H9 (cell line): Measurements from ENCODE around the gene RNASE7. TPM values are rescaled to one million over a fixed set of nuclear protein-coding genes. Genes with fewer than 3 reads are reported as not detected.

Experiments used
- DNase-seq: peaks from one replicate; pipeline ENCODE4 v3.0.0-alpha.2; 2017
- H2AFZ ChIP-seq: one replicate; pipeline ENCODE4 v1.6.1; 2013; ENCODE audit warnings: mild to moderate bottlenecking, low read length, control low read depth, moderate library complexity
- H2AK5ac ChIP-seq: 2 replicates; pipeline ENCODE4 v1.6.1; 2013; ENCODE audit warnings: low read length, control low read depth, mixed read lengths; ENCODE audit not compliant: insufficient read length
- H2BK120ac ChIP-seq: one replicate; pipeline ENCODE4 v1.6.1; 2013; ENCODE audit warnings: low read depth, mild to moderate bottlenecking, low read length, control low read depth, inconsistent platforms; ENCODE audit not compliant: poor library complexity, severe bottlenecking
- H2BK12ac ChIP-seq: 2 replicates; pipeline ENCODE4 v1.6.1; 2013; ENCODE audit warnings: low read length, control low read depth, mixed read lengths, low read depth; ENCODE audit not compliant: insufficient read length
- H2BK15ac ChIP-seq: 2 replicates; pipeline ENCODE4 v1.6.1; 2013; ENCODE audit warnings: low read depth, low read length, control low read depth
- H2BK20ac ChIP-seq: one replicate; pipeline ENCODE4 v1.6.1; 2013; ENCODE audit warnings: low read depth, mild to moderate bottlenecking, low read length, control low read depth, inconsistent platforms; ENCODE audit not compliant: poor library complexity, severe bottlenecking
- H2BK5ac ChIP-seq: 2 replicates; pipeline ENCODE4 v1.6.1; 2013; ENCODE audit warnings: low read length, control low read depth, mixed read lengths; ENCODE audit not compliant: insufficient read length
- H3K14ac ChIP-seq: 2 replicates; pipeline ENCODE4 v1.6.1; 2013; ENCODE audit warnings: low read length, control low read depth; ENCODE audit not compliant: insufficient read depth
- H3K18ac ChIP-seq: 2 replicates; pipeline ENCODE4 v1.6.1; 2013; ENCODE audit warnings: low read depth, mild to moderate bottlenecking, mixed read lengths, low read length, control low read depth; ENCODE audit not compliant: insufficient read length
- H3K23ac ChIP-seq: 2 replicates; pipeline ENCODE4 v1.6.1; 2013; ENCODE audit warnings: low read length, control low read depth, mixed read lengths, low read depth; ENCODE audit not compliant: insufficient read length
- H3K23me2 ChIP-seq: 2 replicates; pipeline ENCODE4 v1.6.1; 2013; ENCODE audit warnings: low read depth, mild to moderate bottlenecking, mixed read lengths, low read length, control low read depth; ENCODE audit not compliant: insufficient read length, poor library complexity, severe bottlenecking
- H3K27ac ChIP-seq: 2 replicates; pipeline ENCODE4 v1.5.1; 2013; ENCODE audit warnings: low read length, control low read depth, mixed read lengths, low read depth; ENCODE audit not compliant: insufficient read length
- H3K27me3 ChIP-seq: 2 replicates; pipeline ENCODE4 v1.6.1; 2013; ENCODE audit warnings: low read length, control low read depth, inconsistent platforms; ENCODE audit not compliant: insufficient read depth
- H3K4ac ChIP-seq: 2 replicates; pipeline ENCODE4 v1.6.1; 2013; ENCODE audit warnings: low read depth, mild to moderate bottlenecking, control low read depth, inconsistent platforms, low read length, moderate library complexity
- H3K4me1 ChIP-seq: 2 replicates; pipeline ENCODE4 v1.6.1; 2013; ENCODE audit warnings: low read length, control low read depth, inconsistent platforms; ENCODE audit not compliant: insufficient read depth
- H3K4me2 ChIP-seq: 2 replicates; pipeline ENCODE4 v1.6.1; 2013; ENCODE audit warnings: low read length, control low read depth, mixed read lengths; ENCODE audit not compliant: insufficient read length, insufficient read depth
- H3K56ac ChIP-seq: 2 replicates; pipeline ENCODE4 v1.6.1; 2013; ENCODE audit warnings: low read depth, mild to moderate bottlenecking, mixed read lengths, low read length, control low read depth; ENCODE audit not compliant: insufficient read length
- H3K79me1 ChIP-seq: 2 replicates; pipeline ENCODE4 v1.6.1; 2013; ENCODE audit warnings: low read depth, mild to moderate bottlenecking, moderate library complexity, low read length, control low read depth, inconsistent platforms; ENCODE audit not compliant: insufficient read depth, poor library complexity, severe bottlenecking
- H3K79me2 ChIP-seq: 2 replicates; pipeline ENCODE4 v1.6.1; 2013; ENCODE audit warnings: low read length, control low read depth, inconsistent platforms; ENCODE audit not compliant: insufficient read depth
- H3K9ac ChIP-seq: 2 replicates; pipeline ENCODE4 v1.6.1; 2013; ENCODE audit warnings: low read length, control low read depth, mixed read lengths; ENCODE audit not compliant: insufficient read length; ENCODE audit errors: extremely low read depth
- H3K9me3 ChIP-seq: one replicate; pipeline ENCODE4 v1.6.1; 2013; ENCODE audit warnings: low read depth, low read length, inconsistent platforms; ENCODE audit not compliant: control insufficient read depth
- H3T11ph ChIP-seq: one replicate; pipeline ENCODE4 v1.6.1; 2013; ENCODE audit warnings: mild to moderate bottlenecking, low read length, control low read depth, inconsistent platforms
- H4K20me1 ChIP-seq: one replicate; pipeline ENCODE4 v1.6.1; 2013; ENCODE audit not compliant: control insufficient read depth, insufficient read length, insufficient read depth
- H4K5ac ChIP-seq: 2 replicates; pipeline ENCODE4 v1.6.1; 2013; ENCODE audit warnings: low read depth, mild to moderate bottlenecking, mixed read lengths, low read length, control low read depth; ENCODE audit not compliant: insufficient read length
- H4K8ac ChIP-seq: replicated peaks from 2 replicates; pipeline ENCODE4 v1.6.1; 2013; ENCODE audit warnings: low read length, control low read depth, mixed read lengths, low read depth; ENCODE audit not compliant: insufficient read length
- H4K91ac ChIP-seq: 2 replicates; pipeline ENCODE4 v1.6.1; 2013; ENCODE audit warnings: low read depth, mild to moderate bottlenecking, moderate library complexity, mixed read lengths, low read length, control low read depth; ENCODE audit not compliant: insufficient read length
- H3K27ac Mint-ChIP-seq, 3 experiments: 2 replicates in 2 of 3; 3 replicates in 1 of 3; pipeline ENCODE4 v1.8.0; 2020 to 2021; ENCODE audit warnings: mixed read lengths in 3 of 3, mild to moderate bottlenecking in 1 of 3, moderate library complexity in 1 of 3
- H3K27me3 Mint-ChIP-seq: 2 replicates; pipeline ENCODE4 v1.8.0; 2021; ENCODE audit warnings: low read depth, mild to moderate bottlenecking, moderate library complexity, mixed read lengths
- H3K36me3 Mint-ChIP-seq, 3 experiments: 2 replicates in 2 of 3; 3 replicates in 1 of 3; pipeline ENCODE4 v1.8.0; 2020 to 2021; ENCODE audit warnings: low read depth in 3 of 3, mixed read lengths in 3 of 3; ENCODE audit not compliant: insufficient read depth in 1 of 3
- H3K4me1 Mint-ChIP-seq, 2 experiments: 2 replicates each; pipeline ENCODE4 v1.8.0; 2020; ENCODE audit warnings: mixed read lengths in 2 of 2
- H3K4me3 Mint-ChIP-seq, 2 experiments: 2 replicates in 1 of 2; 3 replicates in 1 of 2; pipeline ENCODE4 v1.8.0; 2020 to 2021; ENCODE audit warnings: mild to moderate bottlenecking in 2 of 2, mixed read lengths in 2 of 2, moderate library complexity in 1 of 2
- H3K9me3 Mint-ChIP-seq, 2 experiments: 2 replicates in 1 of 2; 3 replicates in 1 of 2; pipeline ENCODE4 v1.8.0; 2020; ENCODE audit warnings: mild to moderate bottlenecking in 2 of 2, mixed read lengths in 2 of 2, moderate library complexity in 1 of 2
- WGBS: extraction: QIAGEN DNeasy Blood & Tissue Kit; methylation state at CpG from one replicate; pipeline ENCODE4 v1.1.7; 2013; ENCODE audit warnings: missing lambda C conversion rate, low lambda C conversion rate, mixed read lengths; ENCODE audit not compliant: insufficient read length; ENCODE audit errors: extremely low coverage; 5-methylcytosine and 5-hydroxymethylcytosine counted together
- total RNA-seq: library from RNA; stranded (reverse); gene quantifications from 2 replicates; pipeline ENCODE4 v1.2.1, GENCODE V29; 2021
- TF ChIP-seq, protein P1 (sequence below): fragments of 200-600 bp; sonication (generic); conservative IDR thresholded peaks from 3 replicates; pipeline ENCODE4 v1.8.0; 2021; ENCODE audit warnings: antibody characterized with exemption, mild to moderate bottlenecking

The RNASE7 gene
- total RNA-seq, 1 experiment from 2014 or later = not detected

DNA sequence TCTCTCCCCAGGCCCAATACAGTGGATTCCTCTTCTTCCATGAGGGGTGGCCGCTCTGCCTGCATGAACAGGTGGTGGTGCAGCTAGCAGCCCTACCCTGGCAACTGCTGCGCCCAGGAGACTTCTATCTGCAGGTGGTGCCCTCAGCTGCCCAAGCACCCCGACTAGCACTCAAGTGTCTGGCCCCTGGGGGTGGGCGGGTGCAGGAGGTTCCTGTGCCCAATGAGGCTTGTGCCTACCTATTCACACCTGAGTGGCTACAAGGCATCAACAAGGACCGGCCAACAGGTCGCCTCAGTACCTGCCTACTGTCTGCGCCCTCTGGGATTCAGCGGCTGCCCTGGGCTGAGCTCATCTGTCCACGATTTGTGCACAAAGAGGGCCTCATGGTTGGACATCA lies 31.8 kb downstream of the RNASE7 start:
- Mint-ChIP-seq H3K9me3 (no peaks in the 10 kb centered on the region), H3K27ac (peak overlapping the region in 2 of 3 experiments; percentile 36 to 50; a peak in 2 of 7 replicates), H3K36me3 (peaks cover 47 to 67% (median 62%) of the 10 kb centered on the region in 3 experiments), H3K4me3 (no peak overlapping the region), H3K27me3 (no peaks in the 10 kb centered on the region; the same call in 1 of the 2 replicates), H3K4me1 (peaks cover 15 to 16% of the 10 kb centered on the region in 2 experiments)
- Histone ChIP-seq H3T11ph (no peak overlapping the region), H4K20me1 (no peaks in the 10 kb centered on the region), H4K91ac (no peak overlapping the region), H3K14ac (no peak overlapping the region), H4K5ac (no peak overlapping the region), H3K4me2 (no peak overlapping the region), H3K23ac (no peak overlapping the region), H3K9ac (no peak overlapping the region), H3K27ac (no peak overlapping the region), H3K9me3 (no peaks in the 10 kb centered on the region), H2BK12ac (no peak overlapping the region), H2BK120ac (no peak overlapping the region), H4K8ac (no peak overlapping the region), H2AK5ac (no peak overlapping the region), H3K79me1 (no peaks in the 10 kb centered on the region), H3K18ac (no peak overlapping the region), H2BK15ac (no peak overlapping the region), H3K27me3 (no peaks in the 10 kb centered on the region), H2BK5ac (no peak overlapping the region), H3K56ac (no peak overlapping the region), H2BK20ac (no peak overlapping the region), H3K4me1 (peaks cover 4% of the 10 kb centered on the region; the same call in 1 of the 2 replicates), H3K4ac (no peak overlapping the region), H3K23me2 (peaks cover 27% of the 10 kb centered on the region), H3K79me2 (no peaks in the 10 kb centered on the region), H2AFZ (no peak overlapping the region)
- DNase-seq = no peak
- WGBS = no CpG with 5 or more reads among the region's 9 CpGs
- TF ChIP-seq, protein P1, sequence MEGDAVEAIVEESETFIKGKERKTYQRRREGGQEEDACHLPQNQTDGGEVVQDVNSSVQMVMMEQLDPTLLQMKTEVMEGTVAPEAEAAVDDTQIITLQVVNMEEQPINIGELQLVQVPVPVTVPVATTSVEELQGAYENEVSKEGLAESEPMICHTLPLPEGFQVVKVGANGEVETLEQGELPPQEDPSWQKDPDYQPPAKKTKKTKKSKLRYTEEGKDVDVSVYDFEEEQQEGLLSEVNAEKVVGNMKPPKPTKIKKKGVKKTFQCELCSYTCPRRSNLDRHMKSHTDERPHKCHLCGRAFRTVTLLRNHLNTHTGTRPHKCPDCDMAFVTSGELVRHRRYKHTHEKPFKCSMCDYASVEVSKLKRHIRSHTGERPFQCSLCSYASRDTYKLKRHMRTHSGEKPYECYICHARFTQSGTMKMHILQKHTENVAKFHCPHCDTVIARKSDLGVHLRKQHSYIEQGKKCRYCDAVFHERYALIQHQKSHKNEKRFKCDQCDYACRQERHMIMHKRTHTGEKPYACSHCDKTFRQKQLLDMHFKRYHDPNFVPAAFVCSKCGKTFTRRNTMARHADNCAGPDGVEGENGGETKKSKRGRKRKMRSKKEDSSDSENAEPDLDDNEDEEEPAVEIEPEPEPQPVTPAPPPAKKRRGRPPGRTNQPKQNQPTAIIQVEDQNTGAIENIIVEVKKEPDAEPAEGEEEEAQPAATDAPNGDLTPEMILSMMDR = no peak
